ENCODE measurements around the gene SPAG6. TPM values are rescaled to one million over a fixed set of nuclear protein-coding genes. Genes with fewer than 3 reads are reported as not detected.
"Not testable (repeated sequence)": the region's sequence is repeated elsewhere in the genome, so short reads cannot be mapped to it uniquely, and the experiment has no call there.

Gene SPAG6
- polyA plus RNA-seq (ENCODE audit: insufficient read length in 4 of 4), result 1 to 10 TPM in 1 of 4 donors, under 1 TPM in 3; 0.68 to 1.0 (median 0.91) TPM

DNA sequence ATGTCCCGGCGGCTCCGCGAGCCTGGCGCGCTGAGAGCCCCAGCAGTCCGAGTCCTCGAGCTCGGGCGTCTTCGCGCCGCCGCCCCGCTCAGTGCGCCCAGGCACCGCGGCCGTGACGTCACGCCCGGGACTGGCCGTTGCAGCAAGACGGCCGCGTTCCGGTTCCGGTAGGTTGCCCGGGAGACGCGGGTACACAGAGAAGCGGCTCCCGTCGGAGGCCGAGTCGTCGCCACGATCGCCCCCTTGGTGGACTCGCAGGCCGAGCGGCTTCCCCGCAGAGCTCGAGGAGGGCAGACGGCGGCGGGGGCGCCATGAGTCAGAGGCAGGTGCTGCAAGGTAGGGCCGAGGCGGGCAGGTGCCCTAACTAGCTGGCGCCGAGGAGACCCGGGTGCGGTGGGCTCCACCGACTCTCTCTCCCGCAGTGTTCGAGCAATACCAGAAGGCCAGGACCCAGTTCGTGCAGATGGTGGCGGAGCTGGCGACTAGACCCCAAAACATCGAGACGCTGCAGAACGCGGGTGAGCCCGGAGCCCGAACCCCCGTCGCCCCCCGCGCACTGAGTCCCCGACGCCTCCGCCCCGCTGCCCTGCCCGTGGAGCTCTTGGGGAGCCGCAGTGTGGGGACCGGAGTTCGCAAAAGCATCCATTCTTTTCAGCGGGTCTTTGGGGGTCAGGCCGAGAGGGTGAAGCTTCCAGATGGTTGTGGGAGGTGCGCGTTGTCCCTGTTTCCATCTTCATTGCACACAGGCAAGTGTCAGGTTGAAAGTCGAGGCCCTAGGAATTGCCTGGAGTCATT lies at the start of gene SPAG6:
TSS of gene SPAG6 (plus strand) at position 196 of the 795 bp plus-strand sequence. CDS start at position 312, 116 bp downstream.
- DNase-seq (ENCODE audit: low read depth in 4 of 4, low spot score in 2 of 4), result no peak

DNA sequence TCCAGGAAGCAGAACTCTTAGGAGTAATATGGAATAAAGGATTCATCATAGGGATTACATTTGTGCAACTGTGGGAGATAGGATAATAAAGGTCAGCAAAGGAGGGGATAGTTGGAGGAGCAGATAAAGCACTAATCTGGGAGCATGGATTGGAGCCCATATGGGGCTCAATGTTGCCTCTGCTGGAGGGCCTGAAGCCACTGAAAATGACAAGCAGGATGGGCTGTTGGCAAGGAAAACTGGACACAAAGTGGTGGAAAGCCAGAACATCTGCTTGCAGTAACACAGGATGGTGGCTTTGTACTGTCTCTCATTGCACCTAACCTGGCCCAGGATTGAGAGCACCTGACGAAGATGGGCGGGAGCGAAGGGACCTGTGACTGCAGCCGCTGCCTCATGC lies 44.1 kb upstream of the SPAG6 start:
- no peak for DNase-seq (ENCODE audit: low read depth in 4 of 4, low spot score in 2 of 4)

GRCh38 chr10:22303461-22303860 lies 41.8 kb upstream of the SPAG6 start:
- DNase-seq (ENCODE audit: low read depth in 4 of 4, low spot score in 2 of 4), result no peak

- no peak for DNase-seq (ENCODE audit: low read depth in 4 of 4, low spot score in 2 of 4)
These were observed 39.6 kb upstream of the SPAG6 start for GRCh38 chr10:22305721-22306120.

DNA sequence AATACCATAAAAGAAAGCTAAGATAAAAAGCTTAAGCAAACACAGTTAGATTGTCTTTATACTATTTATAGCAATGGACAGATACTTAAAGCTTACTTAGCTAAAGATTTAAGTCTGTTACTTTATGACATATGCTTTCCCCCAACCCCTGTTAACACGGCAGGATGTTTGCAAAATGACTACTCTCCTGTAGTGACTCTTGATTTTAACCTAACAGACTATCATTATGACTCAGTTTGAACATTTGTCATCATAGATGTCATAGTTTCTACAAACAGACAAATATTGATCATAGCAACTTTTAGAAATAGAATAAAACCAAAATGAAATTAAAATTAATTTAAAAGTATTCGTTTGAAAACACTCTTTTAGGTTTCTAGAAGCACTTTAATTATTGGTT lies 36.9 kb upstream of the SPAG6 start:
- no peak for DNase-seq (ENCODE audit: low read depth in 4 of 4, low spot score in 2 of 4)

DNA sequence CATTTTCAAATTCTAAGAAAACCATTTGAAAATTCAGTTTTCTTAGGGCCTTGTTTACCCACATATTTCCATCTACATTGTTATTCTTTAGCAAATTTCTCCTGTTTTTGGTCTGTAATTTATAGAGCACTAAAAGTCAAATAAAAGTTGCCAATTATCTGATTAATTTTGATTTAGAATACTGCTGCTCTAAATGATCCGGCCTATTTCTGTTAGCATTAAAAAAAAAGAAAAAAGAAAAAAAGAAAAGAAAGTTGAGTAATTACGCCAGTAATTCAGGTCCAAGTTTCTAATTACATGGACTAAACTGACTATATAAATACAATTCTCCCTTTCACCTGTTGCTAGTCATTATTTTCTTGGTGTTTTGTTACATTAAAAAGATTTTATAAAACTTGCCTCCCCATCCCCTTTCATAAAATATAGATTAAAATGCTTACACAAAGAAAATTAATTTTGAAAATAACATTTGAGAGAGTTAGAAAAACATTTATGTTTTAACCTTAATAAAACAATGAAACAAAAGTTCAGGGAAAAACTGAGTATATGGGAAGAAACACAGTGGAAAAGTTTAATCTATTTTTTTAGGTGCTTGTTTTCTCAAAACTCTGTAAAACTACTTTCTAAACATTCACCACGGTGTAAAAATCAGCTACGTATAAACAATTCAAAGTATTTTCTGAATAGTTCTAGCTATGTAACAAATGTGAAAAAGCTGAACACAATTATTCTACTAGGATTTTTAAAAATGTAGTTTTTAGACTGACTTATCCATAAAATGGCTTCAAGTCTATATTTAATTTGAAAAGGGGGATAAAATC lies 35.9 kb upstream of the SPAG6 start:
- DNase-seq (ENCODE audit: low read depth in 4 of 4, low spot score in 2 of 4), result no peak

DNA sequence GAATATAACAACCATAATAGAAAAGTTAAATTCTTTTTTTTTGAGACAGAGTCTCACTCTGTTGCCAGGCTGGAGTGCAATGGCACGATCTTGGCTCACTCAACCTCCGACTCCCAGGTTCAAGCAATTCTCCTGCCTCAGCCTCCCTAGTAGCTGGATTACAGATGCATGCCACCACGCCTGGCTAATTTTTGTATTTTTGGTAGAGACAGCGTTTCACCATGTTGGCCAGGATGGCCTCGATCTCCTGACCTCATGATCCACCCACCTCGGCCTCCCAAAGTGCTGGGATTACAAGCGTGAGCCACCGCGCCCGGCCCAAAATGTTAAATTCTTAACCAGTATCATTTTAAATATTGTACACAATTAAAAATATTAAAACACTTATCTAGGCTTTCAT lies 35.3 kb upstream of the SPAG6 start:
- not testable (repeated sequence) for DNase-seq (ENCODE audit: low read depth in 4 of 4, low spot score in 2 of 4)

- no peak for DNase-seq (ENCODE audit: low read depth in 4 of 4, low spot score in 2 of 4)
These were observed 34.4 kb upstream of the SPAG6 start for GRCh38 chr10:22310928-22311327.

GRCh38 chr10:22314852-22315251 lies 30.4 kb upstream of the SPAG6 start:
- DNase-seq (ENCODE audit: low read depth in 4 of 4, low spot score in 2 of 4), result no peak

- no peak for DNase-seq (ENCODE audit: low read depth in 4 of 4, low spot score in 2 of 4)
These were observed 29.6 kb upstream of the SPAG6 start for GRCh38 chr10:22315455-22316285.

- DNase-seq (ENCODE audit: low read depth in 4 of 4, low spot score in 2 of 4), result no peak
These were observed 28.8 kb upstream of the SPAG6 start, which contains the start of gene COMMD3 for GRCh38 chr10:22316286-22317075. Gene COMMD3, plus strand, starts transcription at chr10:22316388. Its CDS starts 30 bp downstream, at chr10:22316418.

DNA sequence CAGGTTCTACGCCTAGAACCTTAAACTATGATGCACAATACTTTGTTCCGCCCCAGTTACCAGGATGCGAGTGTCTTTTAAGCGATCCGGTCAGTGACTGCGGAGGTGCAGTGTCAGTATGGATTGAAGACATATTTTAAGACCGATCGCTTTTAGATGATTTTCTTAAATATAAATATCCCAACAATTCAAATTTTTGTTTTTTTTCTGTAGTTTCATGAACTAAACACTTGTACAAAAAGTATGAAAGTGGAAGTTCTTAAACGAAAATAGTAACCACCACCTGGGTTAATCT lies 28.3 kb upstream of the SPAG6 start:
- no peak for DNase-seq (ENCODE audit: low read depth in 4 of 4, low spot score in 2 of 4)

DNA sequence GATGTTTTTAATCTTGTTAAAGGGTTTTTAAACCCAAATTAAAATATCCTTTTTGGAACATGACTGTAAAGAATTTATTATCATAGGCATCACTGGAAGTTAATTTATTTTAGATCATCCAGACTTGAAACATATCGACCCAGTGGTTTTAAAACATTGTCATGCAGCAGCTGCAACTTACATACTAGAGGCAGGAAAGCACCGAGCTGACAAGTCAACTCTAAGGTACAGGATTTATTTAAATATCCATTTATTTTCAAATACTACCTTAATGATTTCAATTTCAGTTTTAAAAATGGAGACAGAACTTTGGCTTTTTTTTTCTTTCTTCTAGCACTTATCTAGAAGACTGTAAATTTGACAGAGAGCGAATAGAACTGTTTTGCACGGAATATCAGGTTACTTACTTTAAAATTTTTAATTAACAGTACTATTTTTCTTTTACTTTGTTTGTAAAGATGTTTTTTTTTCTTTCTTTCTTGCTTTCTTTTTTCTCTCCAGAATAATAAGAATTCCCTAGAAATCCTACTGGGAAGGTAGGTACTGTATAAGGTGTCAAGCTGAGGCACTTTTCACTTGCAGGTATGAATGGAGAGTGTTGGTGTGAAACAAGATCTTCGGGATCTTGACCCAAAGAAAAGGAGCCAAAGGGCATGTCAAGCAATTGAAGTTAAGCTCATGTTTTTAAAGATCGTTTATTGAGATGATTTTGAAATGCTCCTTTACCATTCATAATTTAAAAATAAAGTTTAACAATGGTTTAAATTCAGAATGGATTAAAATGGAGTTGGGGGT lies 27.3 kb upstream of the SPAG6 start:
- DNase-seq (ENCODE audit: low read depth in 4 of 4, low spot score in 2 of 4), result no peak

- no peak for DNase-seq (ENCODE audit: low read depth in 4 of 4, low spot score in 2 of 4)
These were observed 26.5 kb upstream of the SPAG6 start for GRCh38 chr10:22318772-22319171.

GRCh38 chr10:22319547-22319979 lies 25.7 kb upstream of the SPAG6 start:
- DNase-seq (ENCODE audit: low read depth in 4 of 4, low spot score in 2 of 4), result no peak

GRCh38 chr10:22319980-22320558 lies 25.2 kb upstream of the SPAG6 start:
- DNase-seq (ENCODE audit: low read depth in 4 of 4, low spot score in 2 of 4), result no peak

- peak in 1 of 4 donors; percentile 13 for DNase-seq (ENCODE audit: low read depth in 4 of 4, low spot score in 2 of 4)
These were observed 24.6 kb upstream of the SPAG6 start, which contains the start of gene BMI1 for GRCh38 chr10:22320591-22321155. Gene BMI1, plus strand, starts transcription at chr10:22321099. Its CDS starts 5,351 bp downstream, at chr10:22326450.

GRCh38 chr10:22321156-22321923 lies 24.0 kb upstream of the SPAG6 start:
- peak in 1 of 4 donors; percentile 45 for DNase-seq (ENCODE audit: low read depth in 4 of 4, low spot score in 2 of 4)

Data from left renal cortex interstitium (tissue), 4 donors.